IMR-90 (cell line): ENCODE measurements around the gene RNU6-9. TPM values are rescaled to one million over a fixed set of nuclear protein-coding genes. Genes with fewer than 3 reads are reported as not detected.
A peak's percentile ranks its signal among the peaks of the same experiment; 100 is the strongest.

Experiments used
- ATAC-seq: fragments of 200-7000 bp; cut with Tn5 transposase; 2 replicates; pipeline ENCODE4 v1.9.1; 2020; ENCODE audit warnings: low read depth, mild to moderate bottlenecking, moderate library complexity
- Bru-seq: library from RNA; stranded (reverse); fragments of 400-500 nt; gene quantifications from one replicate; lab custom pipeline; 2021; lab: Mats Ljungman, UMichigan
- BruChase-seq, 2 experiments: library from RNA; stranded (reverse); fragments of 400-500 nt; gene quantifications; one replicate each; lab custom pipeline; 2021; lab: Mats Ljungman, UMichigan
- BruUV-seq: library from RNA; stranded (reverse); fragments of 400-500 nt; replicated peaks from 2 replicates; lab custom pipeline; 2021; lab: Mats Ljungman, UMichigan
- CTCF ChIA-PET: fragments of 300-600 bp; formaldehyde crosslinking; extraction: SDS; loops from one replicate; lab custom pipeline; 2021; ENCODE audit warnings: antibody characterized with exemption; lab: Yijun Ruan, JAX
- POLR2A ChIA-PET: fragments of 300-600 bp; sonication (Branson Sonifier 250); formaldehyde crosslinking; loops from one replicate; lab custom pipeline; 2022; ENCODE audit warnings: antibody characterized with exemption; ENCODE audit not compliant: unreplicated experiment; lab: Charles Lee
- DNase-seq: peaks from one replicate; pipeline ENCODE4 v3.0.0; 2013
- H2AFZ ChIP-seq: replicated peaks from 2 replicates; pipeline ENCODE3; 2013; ENCODE audit warnings: low read length, mild to moderate bottlenecking; ENCODE audit not compliant: poor library complexity
- H2AK5ac ChIP-seq: 2 replicates; pipeline ENCODE4 v1.6.1; 2013; ENCODE audit warnings: low read depth, low read length, inconsistent platforms
- H2AK9ac ChIP-seq: replicated peaks from 2 replicates; pipeline ENCODE3; 2013; ENCODE audit warnings: mild to moderate bottlenecking, low read depth, low read length, moderate library complexity; ENCODE audit not compliant: poor library complexity
- H2BK120ac ChIP-seq: 2 replicates; pipeline ENCODE4 v1.6.1; 2013; ENCODE audit warnings: low read depth, low read length, inconsistent platforms
- H2BK15ac ChIP-seq: 3 replicates; pipeline ENCODE4 v1.6.1; 2013; ENCODE audit warnings: low read depth, low read length, inconsistent platforms
- H2BK20ac ChIP-seq: 2 replicates; pipeline ENCODE4 v1.6.1; 2013; ENCODE audit warnings: low read depth, mild to moderate bottlenecking, inconsistent platforms, low read length, moderate library complexity
- H2BK5ac ChIP-seq: 2 replicates; pipeline ENCODE4 v1.6.1; 2013; ENCODE audit warnings: mild to moderate bottlenecking, low read depth, low read length, inconsistent platforms; ENCODE audit not compliant: poor library complexity, severe bottlenecking
- H3K14ac ChIP-seq: replicated peaks from 2 replicates; pipeline ENCODE4 v1.6.1; 2013; ENCODE audit warnings: low read depth, low read length, inconsistent platforms
- H3K18ac ChIP-seq: 2 replicates; pipeline ENCODE4 v1.6.1; 2013; ENCODE audit warnings: low read depth, low read length, control low read depth
- H3K23ac ChIP-seq: 2 replicates; pipeline ENCODE4 v1.6.1; 2013; ENCODE audit warnings: low read depth, low read length, inconsistent platforms
- H3K27ac ChIP-seq: 2 replicates; pipeline ENCODE4 v1.5.1; 2013; ENCODE audit warnings: mild to moderate bottlenecking, control low read depth, low read length; ENCODE audit not compliant: insufficient read depth
- H3K27me3 ChIP-seq: 2 replicates; pipeline ENCODE4 v1.6.1; 2013; ENCODE audit warnings: low read length; ENCODE audit not compliant: control insufficient read depth, insufficient read depth
- H3K36me3 ChIP-seq: 2 replicates; pipeline ENCODE4 v1.6.1; 2013; ENCODE audit warnings: low read length, mixed read lengths; ENCODE audit not compliant: control insufficient read depth, insufficient read depth
- H3K4ac ChIP-seq: 2 replicates; pipeline ENCODE4 v1.6.1; 2013; ENCODE audit warnings: low read depth, low read length, inconsistent platforms
- H3K4me1 ChIP-seq: 2 replicates; pipeline ENCODE4 v1.6.1; 2013; ENCODE audit warnings: low read length, mixed read lengths; ENCODE audit not compliant: control insufficient read depth, insufficient read depth
- H3K4me2 ChIP-seq: 2 replicates; pipeline ENCODE4 v1.6.1; 2013; ENCODE audit warnings: low read depth, mild to moderate bottlenecking, control low read depth, low read length, moderate library complexity
- H3K4me3 ChIP-seq: 2 replicates; pipeline ENCODE4 v1.5.1; 2013; ENCODE audit warnings: low read depth, mild to moderate bottlenecking, control low read depth, low read length, moderate library complexity; ENCODE audit not compliant: insufficient read depth
- H3K56ac ChIP-seq: 2 replicates; pipeline ENCODE4 v1.6.1; 2013; ENCODE audit warnings: low read length, inconsistent platforms; ENCODE audit not compliant: insufficient read depth; ENCODE audit errors: extremely low read depth
- H3K79me1 ChIP-seq, 2 experiments: 2 replicates each; pipeline ENCODE4 v1.6.1; 2013; ENCODE audit warnings: low read length in 2 of 2, inconsistent platforms in 1 of 2, low read depth in 1 of 2
- H3K9ac ChIP-seq: 2 replicates; pipeline ENCODE4 v1.6.1; 2013; ENCODE audit warnings: low read depth, low read length, control low read depth
- H3K9me1 ChIP-seq: 2 replicates; pipeline ENCODE4 v1.6.1; 2013; ENCODE audit warnings: low read length, inconsistent platforms; ENCODE audit not compliant: insufficient read depth
- H3K9me3 ChIP-seq: 2 replicates; pipeline ENCODE4 v1.6.1; 2013; ENCODE audit warnings: low read length; ENCODE audit not compliant: control insufficient read depth, insufficient read depth
- H4K20me1 ChIP-seq: 2 replicates; pipeline ENCODE4 v1.6.1; 2013; ENCODE audit warnings: low read length, inconsistent platforms; ENCODE audit not compliant: insufficient read depth
- H4K5ac ChIP-seq: 2 replicates; pipeline ENCODE4 v1.6.1; 2013; ENCODE audit warnings: mild to moderate bottlenecking, low read depth, low read length, control low read depth
- H4K8ac ChIP-seq, 2 experiments: 2 replicates each; pipeline ENCODE4 v1.6.1; 2013; ENCODE audit warnings: low read depth in 2 of 2, low read length in 2 of 2, control low read depth in 1 of 2, inconsistent platforms in 1 of 2
- H4K91ac ChIP-seq: 2 replicates; pipeline ENCODE4 v1.6.1; 2013; ENCODE audit warnings: low read depth, low read length, inconsistent platforms; ENCODE audit not compliant: insufficient read depth
- BHLHE40 ChIP-seq: fragments of 150-350 bp; IDR thresholded peaks from 2 replicates; pipeline ENCODE4 v1.6.1; 2016; ENCODE audit warnings: mild to moderate bottlenecking, low read depth, low read length
- CEBPB ChIP-seq: IDR thresholded peaks from 2 replicates; pipeline ENCODE4 v1.6.1; 2012; ENCODE audit warnings: low read depth, low read length, improper control_type of control experiment
- CHD1 ChIP-seq: IDR thresholded peaks from 2 replicates; pipeline ENCODE4 v1.6.1; 2012; ENCODE audit warnings: low read depth, low read length, improper control_type of control experiment
- FOS ChIP-seq: fragments of 150-350 bp; IDR thresholded peaks from 2 replicates; pipeline ENCODE4 v1.6.1; 2016; ENCODE audit warnings: low read depth, low read length
- MAZ ChIP-seq: IDR thresholded peaks from 2 replicates; pipeline ENCODE4 v1.6.1; 2012; ENCODE audit warnings: low read depth, mild to moderate bottlenecking, low read length, improper control_type of control experiment, moderate library complexity, borderline replicate concordance
- MXI1 ChIP-seq: IDR thresholded peaks from 2 replicates; pipeline ENCODE4 v1.6.1; 2012; ENCODE audit warnings: low read depth, mild to moderate bottlenecking, low read length, moderate library complexity, borderline replicate concordance
- NFE2L2 ChIP-seq: fragments of 150-350 bp; IDR thresholded peaks from 2 replicates; pipeline ENCODE4 v1.6.1; 2016; ENCODE audit warnings: low read depth, mild to moderate bottlenecking, low read length
- POLR2A ChIP-seq: IDR thresholded peaks from 2 replicates; pipeline ENCODE4 v1.6.1; 2012; ENCODE audit warnings: mild to moderate bottlenecking, low read depth, low read length
- RAD21 ChIP-seq: IDR thresholded peaks from 2 replicates; pipeline ENCODE4 v1.6.1; 2012; ENCODE audit warnings: low read length, improper control_type of control experiment
- RFX5 ChIP-seq: IDR thresholded peaks from 2 replicates; pipeline ENCODE4 v1.8.0; 2012; ENCODE audit warnings: low read depth, mild to moderate bottlenecking, low read length, moderate library complexity
- SMC3 ChIP-seq: fragments of 150-350 bp; IDR thresholded peaks from 2 replicates; pipeline ENCODE4 v1.6.1; 2016; ENCODE audit warnings: low read depth, mild to moderate bottlenecking, antibody characterized with exemption, low read length, moderate library complexity
- WGBS, 2 experiments: methylation state at CpG; one replicate each; pipeline versions ENCODE4 v1.1.5 to v1.1.7; 2013; ENCODE audit warnings: missing lambda C conversion rate in 2 of 2; ENCODE audit not compliant: insufficient read length in 1 of 2; ENCODE audit errors: extremely low coverage in 2 of 2; 5-methylcytosine and 5-hydroxymethylcytosine counted together
- dilution Hi-C: fragments of 300-500 bp; cut with HindIII; formaldehyde crosslinking; loops from one replicate; pipeline ENCODE4 v1.14.3; 2018; ENCODE audit warnings: low sequenced_read_pairs; ENCODE audit not compliant: unreplicated experiment
- in situ Hi-C: fragments of 300-500 bp; cut with MboI; formaldehyde crosslinking; loops from 3 replicates; pipeline ENCODE4 v1.14.3; 2019; ENCODE audit warnings: low sequenced_read_pairs, inconsistent platforms, mixed read lengths
- intact Hi-C: fragments of 100-400 bp; cut with micrococcal nuclease; formaldehyde crosslinking; loops from 2 replicates; pipeline ENCODE4 v1.10.0; 2022
- long read RNA-seq: library from polyadenylated mRNA; unstranded; transcript quantifications from one replicate; pipeline ENCODE4 v2.0.0, GENCODE V29; 2021; ENCODE audit not compliant: unreplicated experiment
- polyA plus RNA-seq, 3 experiments: library from polyadenylated mRNA; depleted of rRNA; stranded (reverse); fragments of >200 nt; gene quantifications; 2 replicates each; pipeline ENCODE4 v1.2.3, GENCODE V29; 2012; ENCODE audit warnings: low replicate concordance in 1 of 3
- total RNA-seq: library from RNA; depleted of rRNA; stranded (reverse); fragments of >200 nt; gene quantifications from 2 replicates; pipeline ENCODE4 v1.2.3, GENCODE V29; 2012; rRNA removed
- TF ChIP-seq, protein P1 (sequence below): conservative IDR thresholded peaks from 2 replicates; pipeline ENCODE4 v1.5.1; 2012; ENCODE audit warnings: mild to moderate bottlenecking, low read depth, low read length, improper control_type of control experiment

RNU6-9 gene
- not detected in 2 replicates for total RNA-seq
- not detected in 2 replicates for polyA plus RNA-seq (2012; rRNA removed)
- not detected in 2 replicates for polyA plus RNA-seq (2012; cell fraction: cytosol; rRNA removed)
- not detected in 2 replicates for polyA plus RNA-seq (2012; cell fraction: nucleus; rRNA removed; ENCODE audit: low replicate concordance)
- not detected for Bru-seq, nascent RNA
- not detected for BruChase-seq, experiment 1, labeled RNA remaining after a 6-hour chase
- not detected for BruChase-seq, experiment 2, labeled RNA remaining after a 2-hour chase
- long read RNA-seq, partial matches to known transcripts, result 0 of 1 reads
- long read RNA-seq, other reads (novel, unspliced or antisense), result 0 of 1 reads

DNA sequence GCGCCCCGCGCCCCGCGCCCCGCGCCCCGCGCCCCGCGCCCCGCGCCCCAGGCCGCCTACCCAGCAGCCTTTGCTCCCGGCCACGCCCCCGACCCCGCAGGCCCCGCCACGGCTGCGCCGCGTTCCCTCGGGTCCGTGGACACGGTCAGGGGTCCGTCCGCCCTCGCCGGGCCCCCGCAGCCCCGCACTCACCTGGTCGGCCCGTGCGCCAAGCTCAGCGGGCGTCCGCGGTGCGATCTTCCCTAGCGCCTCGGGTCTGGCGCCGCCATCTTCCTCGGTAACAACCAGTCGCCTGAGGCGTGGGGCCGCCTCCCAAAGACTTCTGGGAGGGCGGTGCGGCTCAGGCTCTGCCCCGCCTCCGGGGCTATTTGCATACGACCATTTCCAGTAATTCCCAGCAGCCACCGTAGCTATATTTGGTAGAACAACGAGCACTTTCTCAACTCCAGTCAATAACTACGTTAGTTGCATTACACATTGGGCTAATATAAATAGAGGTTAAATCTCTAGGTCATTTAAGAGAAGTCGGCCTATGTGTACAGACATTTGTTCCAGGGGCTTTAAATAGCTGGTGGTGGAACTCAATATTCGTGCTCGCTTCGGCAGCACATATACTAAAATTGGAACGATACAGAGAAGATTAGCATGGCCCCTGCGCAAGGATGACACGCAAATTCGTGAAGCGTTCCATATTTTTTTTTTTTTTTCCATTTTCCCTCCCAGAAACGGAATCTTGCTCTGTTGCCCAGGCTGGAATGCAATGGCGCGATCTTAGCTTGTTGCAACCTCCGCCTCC, at the start of gene RNU6-9, which contains the start of gene MED16:
Gene RNU6-9 (plus strand): TSS at position 591 of the 796 bp plus-strand sequence.
Gene MED16 (minus strand): TSS at position 294 of the 796 bp plus-strand sequence. CDS start 2,056 bp downstream, outside the sequence.
- CTCF ChIA-PET, result no interaction called here
- H2AK5ac ChIP-seq, result peak within 1 kb of the TSS; percentile 52; the same call in 1 of the 2 replicates
- H3K18ac ChIP-seq, result peak within 1 kb of the TSS; percentile 82
- WGBS, 2 experiments, result 1% methylated on average over 29 of the region's 69 CpGs; no CpG with 5 or more reads in 1 of the 2 experiments
- H3K14ac ChIP-seq, result peak within 1 kb of the TSS; percentile 93
- peak within 1 kb of the TSS; percentile 100 for H2BK5ac ChIP-seq
- no TSS peak for BruUV-seq
- H3K23ac ChIP-seq, result peak within 1 kb of the TSS; percentile 93
- peak within 1 kb of the TSS; percentile 90 for H2BK120ac ChIP-seq
- H3K9me1 ChIP-seq, result peaks cover 6% of the 10 kb centered on the region; the same call in 1 of the 2 replicates
- H3K36me3 ChIP-seq, result peaks cover 29% of the 10 kb centered on the region
- in situ Hi-C loops, result no loop called here
- H3K4me1 ChIP-seq, result no peaks in the 10 kb centered on the region
- peak within 1 kb of the TSS; percentile 92 for H2AK9ac ChIP-seq
- no peaks in the 10 kb centered on the region for H3K27me3 ChIP-seq
- DNase-seq (peak; percentile 90), ATAC-seq (peak; percentile 99)
- peak within 1 kb of the TSS; percentile 97 for H3K4me3 ChIP-seq
- peak within 1 kb of the TSS; percentile 97 for H3K56ac ChIP-seq
- intact Hi-C loops, result no loop called here
- no peak within 1 kb of the TSS; the same call in 1 of the 2 replicates for H2BK20ac ChIP-seq
- H4K20me1 ChIP-seq, result peaks cover 6% of the 10 kb centered on the region; the same call in 1 of the 2 replicates
- peak within 1 kb of the TSS; percentile 97 for H3K4ac ChIP-seq
- H3K9ac ChIP-seq, result peak within 1 kb of the TSS; percentile 92
- H3K4me2 ChIP-seq, result peak within 1 kb of the TSS; percentile 99
- H3K79me1 ChIP-seq, result peaks cover 9 to 31% of the 10 kb centered on the region in 2 experiments
- peak within 1 kb of the TSS; percentile 91 for H4K5ac ChIP-seq
- POLR2A ChIA-PET, result no interaction called here
- dilution Hi-C loops, result no loop called here
- TF ChIP-seq NFE2L2, result peak; percentile 42; the same call in 1 of the 2 replicates
- peak; percentile 38; the same call in 1 of the 2 replicates for TF ChIP-seq MXI1
- TF ChIP-seq CHD1, result no peak
- no peak; the same call in 1 of the 2 replicates for TF ChIP-seq POLR2A
- TF ChIP-seq BHLHE40, result no peak
- TF ChIP-seq SMC3, result no peak
- TF ChIP-seq RAD21, result no peak
- TF ChIP-seq MAZ, result peak; percentile 47; the same call in 1 of the 2 replicates
- no peak for TF ChIP-seq CEBPB
- TF ChIP-seq FOS, result peak; percentile 53; the same call in 1 of the 2 replicates
- TF ChIP-seq, protein P1, sequence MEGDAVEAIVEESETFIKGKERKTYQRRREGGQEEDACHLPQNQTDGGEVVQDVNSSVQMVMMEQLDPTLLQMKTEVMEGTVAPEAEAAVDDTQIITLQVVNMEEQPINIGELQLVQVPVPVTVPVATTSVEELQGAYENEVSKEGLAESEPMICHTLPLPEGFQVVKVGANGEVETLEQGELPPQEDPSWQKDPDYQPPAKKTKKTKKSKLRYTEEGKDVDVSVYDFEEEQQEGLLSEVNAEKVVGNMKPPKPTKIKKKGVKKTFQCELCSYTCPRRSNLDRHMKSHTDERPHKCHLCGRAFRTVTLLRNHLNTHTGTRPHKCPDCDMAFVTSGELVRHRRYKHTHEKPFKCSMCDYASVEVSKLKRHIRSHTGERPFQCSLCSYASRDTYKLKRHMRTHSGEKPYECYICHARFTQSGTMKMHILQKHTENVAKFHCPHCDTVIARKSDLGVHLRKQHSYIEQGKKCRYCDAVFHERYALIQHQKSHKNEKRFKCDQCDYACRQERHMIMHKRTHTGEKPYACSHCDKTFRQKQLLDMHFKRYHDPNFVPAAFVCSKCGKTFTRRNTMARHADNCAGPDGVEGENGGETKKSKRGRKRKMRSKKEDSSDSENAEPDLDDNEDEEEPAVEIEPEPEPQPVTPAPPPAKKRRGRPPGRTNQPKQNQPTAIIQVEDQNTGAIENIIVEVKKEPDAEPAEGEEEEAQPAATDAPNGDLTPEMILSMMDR, result no peak
- no peak for TF ChIP-seq RFX5
- peak within 1 kb of the TSS; percentile 24 to 94 for H4K8ac ChIP-seq
- H3K27ac ChIP-seq, result peak within 1 kb of the TSS; percentile 98
- H3K9me3 ChIP-seq, result no peaks in the 10 kb centered on the region
- H2BK15ac ChIP-seq, result no peak within 1 kb of the TSS; the same call in 2 of the 3 replicates
- peak within 1 kb of the TSS; percentile 94 for H4K91ac ChIP-seq
- H2AFZ ChIP-seq, result peak within 1 kb of the TSS; percentile 99
